ENCODE measurements around the gene JAM3. TPM values are rescaled to one million over a fixed set of nuclear protein-coding genes. Genes with fewer than 3 reads are reported as not detected.

The JAM3 gene
- total and polyA plus RNA-seq, 9 of the 15 experiments (the other 6 are each of a cell fraction or from before 2014, with no cell fraction given), result 0.22 to 0.76 (median 0.40) TPM

- H3K4me2 ChIP-seq (ENCODE audit: insufficient read depth, low read length), result no peak overlapping the region
- FAIRE-seq, result no peak
- no peak overlapping the region for H2AFZ ChIP-seq (ENCODE audit: low read depth, low read length)
- CTCF ChIA-PET (ENCODE audit: low intra/inter-chr PET ratio), result no interaction called here
- no peaks in the 10 kb centered on the region for H3K9me3 ChIP-seq (replicated peaks; ENCODE audit: control insufficient read depth, insufficient read depth, low read depth, low read length)
- H3K9me1 ChIP-seq (ENCODE audit: control insufficient read depth, insufficient read depth, low read length), result no peaks in the 10 kb centered on the region
- H3K79me2 ChIP-seq (ENCODE audit: control insufficient read depth, insufficient read depth, low read length), result no peaks in the 10 kb centered on the region
- intact Hi-C loops (cut with micrococcal nuclease) (no loop called here), in situ Hi-C loops (cut with MboI) (no loop called here)
- H4K20me1 ChIP-seq (replicated peaks; ENCODE audit: control insufficient read depth, insufficient read depth, low read length), result no peaks in the 10 kb centered on the region
- H3K36me3 ChIP-seq (ENCODE audit: control insufficient read depth, insufficient read depth, low read length), result no peaks in the 10 kb centered on the region
- ATAC-seq, result no peak
- no peak overlapping the region for H3K4me3 ChIP-seq
- no peak overlapping the region for H3K27ac ChIP-seq (ENCODE audit: extremely low read depth, low read depth, low read length)
- no peak for DNase-seq (ENCODE audit: extremely low read depth in 1 of 4, low spot score in 3 of 4)
- POLR2A ChIA-PET, result no interaction called here
- no peaks in the 10 kb centered on the region; a peak in 1 of 5 replicates for H3K4me1 ChIP-seq (replicated peaks in 1 of 2; ENCODE audit: control insufficient read depth in 2 of 2, insufficient read depth in 2 of 2, low read length in 2 of 2)
- no peak overlapping the region for H3K9ac ChIP-seq (ENCODE audit: insufficient read depth in 1 of 2, low read depth in 2 of 2, low read length in 2 of 2)
- BruUV-seq (replicated peaks), result no TSS peak
- peaks cover 0 to 6% of the 10 kb centered on the region in 2 experiments; a peak in 4 of 5 replicates for H3K27me3 ChIP-seq (ENCODE audit: control insufficient read depth in 2 of 2, insufficient read depth in 2 of 2, low read length in 2 of 2)
- TF ChIP-seq, protein P1, sequence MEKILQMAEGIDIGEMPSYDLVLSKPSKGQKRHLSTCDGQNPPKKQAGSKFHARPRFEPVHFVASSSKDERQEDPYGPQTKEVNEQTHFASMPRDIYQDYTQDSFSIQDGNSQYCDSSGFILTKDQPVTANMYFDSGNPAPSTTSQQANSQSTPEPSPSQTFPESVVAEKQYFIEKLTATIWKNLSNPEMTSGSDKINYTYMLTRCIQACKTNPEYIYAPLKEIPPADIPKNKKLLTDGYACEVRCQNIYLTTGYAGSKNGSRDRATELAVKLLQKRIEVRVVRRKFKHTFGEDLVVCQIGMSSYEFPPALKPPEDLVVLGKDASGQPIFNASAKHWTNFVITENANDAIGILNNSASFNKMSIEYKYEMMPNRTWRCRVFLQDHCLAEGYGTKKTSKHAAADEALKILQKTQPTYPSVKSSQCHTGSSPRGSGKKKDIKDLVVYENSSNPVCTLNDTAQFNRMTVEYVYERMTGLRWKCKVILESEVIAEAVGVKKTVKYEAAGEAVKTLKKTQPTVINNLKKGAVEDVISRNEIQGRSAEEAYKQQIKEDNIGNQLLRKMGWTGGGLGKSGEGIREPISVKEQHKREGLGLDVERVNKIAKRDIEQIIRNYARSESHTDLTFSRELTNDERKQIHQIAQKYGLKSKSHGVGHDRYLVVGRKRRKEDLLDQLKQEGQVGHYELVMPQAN (IDR thresholded peaks at IDR 0.05; ENCODE audit: borderline replicate concordance), result no peak
- TF ChIP-seq, protein P2, sequence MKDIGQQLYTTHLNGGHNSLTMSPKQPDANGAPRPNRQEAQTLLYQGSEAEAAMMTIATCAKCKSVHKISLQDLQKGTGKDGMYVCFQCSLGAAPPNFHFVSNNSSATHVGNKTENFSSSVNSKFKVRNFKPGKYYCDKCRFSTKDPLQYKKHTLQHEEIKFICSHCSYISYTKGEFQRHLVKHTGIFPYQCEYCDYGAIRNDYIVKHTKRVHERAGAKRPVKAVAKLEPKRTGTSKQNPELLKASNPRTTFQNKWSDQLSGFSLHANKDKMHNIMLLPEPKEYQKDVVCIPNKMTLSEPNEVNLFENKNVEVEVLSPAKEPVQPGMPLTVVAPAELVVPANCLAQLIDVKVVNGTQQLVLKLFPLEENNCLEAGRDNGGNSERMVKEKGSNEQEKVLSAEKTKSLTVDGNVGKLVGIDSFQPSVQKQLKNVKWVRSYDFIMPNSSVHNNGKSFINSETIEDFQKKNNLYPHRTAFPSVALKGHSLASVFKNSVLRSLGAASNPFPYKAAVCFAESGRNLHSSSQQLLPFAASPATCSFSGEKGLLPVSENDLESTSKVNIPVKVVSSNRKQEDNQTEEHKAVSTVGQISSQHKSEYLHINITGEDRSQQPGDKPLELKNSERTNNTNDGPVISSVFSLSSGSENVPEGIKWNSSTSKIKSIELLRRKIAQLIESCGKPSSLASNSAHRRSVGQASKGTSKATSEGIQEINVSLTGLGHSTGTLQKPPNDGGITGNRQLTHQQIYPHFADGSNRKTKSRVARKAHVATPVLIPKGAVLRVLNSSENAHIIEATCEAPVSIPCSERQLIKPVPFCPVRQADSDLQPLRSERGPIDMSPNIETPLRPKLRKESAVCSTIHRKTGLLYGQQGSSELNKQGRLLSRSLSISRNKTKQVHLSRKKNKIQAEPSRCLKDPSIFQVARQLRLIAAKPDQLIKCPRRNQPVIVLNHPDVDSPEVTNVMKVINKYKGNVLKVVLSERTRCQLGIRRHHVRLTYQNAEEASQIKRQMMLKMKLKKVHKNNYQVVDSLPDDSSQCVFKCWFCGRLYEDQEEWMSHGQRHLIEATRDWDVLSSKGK (CRISPR knock-in tag; IDR thresholded peaks at IDR 0.05), result no peak
- no peak for TF ChIP-seq ZBTB43 (CRISPR knock-in tag; IDR thresholded peaks at IDR 0.05)
- no peak for TF ChIP-seq CTBP1 (IDR thresholded peaks at IDR 0.05; ENCODE audit: borderline replicate concordance)
- TF ChIP-seq HNRNPUL1 (IDR thresholded peaks at IDR 0.05; ENCODE audit: low read length), result no peak
- no peak for TF ChIP-seq STAT6 (CRISPR knock-in tag; IDR thresholded peaks at IDR 0.05)
- TF ChIP-seq GABPB2 (CRISPR knock-in tag; conservative IDR thresholded peaks at IDR 0.05), result no peak
- TF ChIP-seq RUNX1 (IDR thresholded peaks at IDR 0.05; ENCODE audit: low read depth), result no peak
- no peak for TF ChIP-seq ZKSCAN8 (CRISPR knock-in tag; IDR thresholded peaks at IDR 0.05)
- no peak for TF ChIP-seq MLLT1 (IDR thresholded peaks at IDR 0.05)
- no peak for TF ChIP-seq CREM (IDR thresholded peaks at IDR 0.05; ENCODE audit: low read depth)
- no peak for TF ChIP-seq E2F3 (CRISPR knock-in tag; IDR thresholded peaks at IDR 0.05)
- no peak for TF ChIP-seq ZFP1 (CRISPR knock-in tag; IDR thresholded peaks at IDR 0.05)
- TF ChIP-seq LEF1 (IDR thresholded peaks at IDR 0.05), result no peak
Observed at GRCh38 chr11:134118006-134118405, 49.1 kb downstream of the JAM3 start.
